HepG2 (cell line): ENCODE data around the gene MMP25. TPM values are rescaled to one million over a fixed set of nuclear protein-coding genes. Genes with fewer than 3 reads are reported as not detected.

Experiments
- GTF2F1 ChIP-seq: fragments of 150-350 bp; IDR thresholded peaks from 2 replicates; pipeline ENCODE4 v1.6.1; 2014; ENCODE audit warnings: low read length
- HOXA5 ChIP-seq: sonication (generic); formaldehyde crosslinking; IDR thresholded peaks from 2 replicates; pipeline ENCODE4 v1.4.0; 2020; ENCODE audit warnings: missing genetic modification reagents
- MLLT10 ChIP-seq: sonication (generic); formaldehyde crosslinking; IDR thresholded peaks from 2 replicates; pipeline ENCODE4 v1.4.0; 2020; ENCODE audit warnings: missing genetic modification reagents
- PPARG ChIP-seq: conservative IDR thresholded peaks from 2 replicates; pipeline ENCODE4 v1.6.1; 2016; ENCODE audit warnings: missing biosample characterization, missing genetic modification reagents
- SIX4 ChIP-seq: sonication (generic); formaldehyde crosslinking; IDR thresholded peaks from 2 replicates; pipeline ENCODE4 v1.4.0; 2020; ENCODE audit warnings: missing genetic modification reagents
- ZFP82 ChIP-seq: sonication (generic); formaldehyde crosslinking; IDR thresholded peaks from 2 replicates; pipeline ENCODE4 v1.5.1; 2020; ENCODE audit warnings: mild to moderate bottlenecking, missing genetic modification reagents, borderline replicate concordance
- ZNF33A ChIP-seq: sonication (generic); formaldehyde crosslinking; IDR thresholded peaks from 2 replicates; pipeline ENCODE4 v1.5.1; 2020; ENCODE audit warnings: missing genetic modification reagents, mild to moderate bottlenecking, moderate library complexity, borderline replicate concordance
- ZNF563 ChIP-seq: sonication (generic); formaldehyde crosslinking; IDR thresholded peaks from 2 replicates; pipeline ENCODE4 v1.8.0; 2022; ENCODE audit warnings: mild to moderate bottlenecking, moderate library complexity, missing genetic modification reagents
- ZNF724P ChIP-seq: sonication (generic); formaldehyde crosslinking; IDR thresholded peaks from 2 replicates; pipeline ENCODE4 v1.8.0; 2022; ENCODE audit warnings: missing genetic modification reagents, borderline replicate concordance
- polyA plus RNA-seq, 8 experiments: library from polyadenylated mRNA; depleted of rRNA in 3 of 8; stranded (reverse) in 7 of 8; unstranded in 1 of 8; fragments of >200 nt; fragmentation: Illumina TruSeq in 4 of 8; extraction: Trizol in 4 of 8; gene quantifications; 2 replicates each; pipeline versions ENCODE4 v1.2.1 to v1.2.3, GENCODE V29; 2011 to 2016; ENCODE audit warnings: low read depth in 4 of 8, missing spikeins in 1 of 8, mixed read lengths in 1 of 8; ENCODE audit not compliant: insufficient read depth in 1 of 8
- total RNA-seq, 5 experiments: library from RNA; depleted of rRNA; stranded (reverse); fragments of >200 nt; fragmentation: Illumina TruSeq; extraction: Trizol; gene quantifications; 2 replicates each; pipeline ENCODE4 v1.2.3, GENCODE V29; 2016; ENCODE audit warnings: low read depth in 1 of 5
- TF ChIP-seq, protein P1 (sequence below): sonication (generic); formaldehyde crosslinking; IDR thresholded peaks from 2 replicates; pipeline ENCODE4 v1.8.1; 2023; ENCODE audit warnings: mild to moderate bottlenecking, missing genetic modification reagents
- TF ChIP-seq, protein P2 (sequence below): sonication (generic); formaldehyde crosslinking; IDR thresholded peaks from 2 replicates; pipeline ENCODE4 v1.5.0; 2020; ENCODE audit warnings: mild to moderate bottlenecking, missing genetic modification reagents
- TF ChIP-seq, protein P3 (sequence below): sonication (generic); formaldehyde crosslinking; IDR thresholded peaks from 2 replicates; pipeline ENCODE4 v1.5.0; 2020; ENCODE audit warnings: mild to moderate bottlenecking, missing genetic modification reagents, borderline replicate concordance
- TF ChIP-seq, protein P4 (sequence below): sonication (generic); IDR thresholded peaks from 2 replicates; pipeline ENCODE4 v1.6.1; 2016; ENCODE audit warnings: low read depth, borderline replicate concordance
- TF ChIP-seq, protein P5 (sequence below): sonication (generic); formaldehyde crosslinking; IDR thresholded peaks from 2 replicates; pipeline ENCODE4 v1.4.0; 2020; ENCODE audit warnings: missing genetic modification reagents

Gene MMP25
- total and polyA plus RNA-seq, 2 of the 13 experiments (the other 11 are each of a cell fraction or from before 2014, with no cell fraction given): 0.04 to 0.08 TPM

DNA sequence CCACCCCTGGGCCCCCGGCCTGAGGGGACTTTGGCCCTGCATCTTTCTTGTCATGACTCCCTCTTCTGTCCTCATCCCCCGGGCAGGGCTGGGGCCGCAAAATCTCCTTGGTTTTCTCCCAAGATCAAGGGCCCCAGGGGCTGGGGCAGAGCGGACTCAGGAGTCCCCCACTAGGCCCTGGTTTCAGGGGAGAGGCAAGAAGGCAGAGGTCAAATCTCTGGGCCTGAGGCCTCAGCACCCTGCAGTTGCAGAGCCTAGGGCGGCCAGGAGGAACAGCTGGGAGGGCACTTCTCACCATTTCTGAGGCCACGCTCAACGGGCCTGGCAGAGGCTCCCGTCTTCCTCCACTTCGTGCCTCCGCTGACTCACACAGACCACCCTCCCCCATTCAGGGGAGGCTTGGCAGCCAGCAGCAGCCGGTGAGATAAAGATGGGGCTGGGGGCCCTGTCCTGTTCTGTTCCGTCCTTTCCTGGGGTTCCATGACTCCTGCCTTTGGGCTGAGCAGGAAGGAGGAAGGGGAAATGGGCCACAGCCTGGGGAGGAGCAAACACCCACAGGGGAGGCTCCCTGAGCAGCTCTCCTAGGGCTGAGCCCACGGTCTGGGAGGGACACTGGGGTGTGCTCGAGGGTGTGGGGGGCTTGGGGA, 40.4 kb downstream of the MMP25 start (continued):
- TF ChIP-seq, protein P1, sequence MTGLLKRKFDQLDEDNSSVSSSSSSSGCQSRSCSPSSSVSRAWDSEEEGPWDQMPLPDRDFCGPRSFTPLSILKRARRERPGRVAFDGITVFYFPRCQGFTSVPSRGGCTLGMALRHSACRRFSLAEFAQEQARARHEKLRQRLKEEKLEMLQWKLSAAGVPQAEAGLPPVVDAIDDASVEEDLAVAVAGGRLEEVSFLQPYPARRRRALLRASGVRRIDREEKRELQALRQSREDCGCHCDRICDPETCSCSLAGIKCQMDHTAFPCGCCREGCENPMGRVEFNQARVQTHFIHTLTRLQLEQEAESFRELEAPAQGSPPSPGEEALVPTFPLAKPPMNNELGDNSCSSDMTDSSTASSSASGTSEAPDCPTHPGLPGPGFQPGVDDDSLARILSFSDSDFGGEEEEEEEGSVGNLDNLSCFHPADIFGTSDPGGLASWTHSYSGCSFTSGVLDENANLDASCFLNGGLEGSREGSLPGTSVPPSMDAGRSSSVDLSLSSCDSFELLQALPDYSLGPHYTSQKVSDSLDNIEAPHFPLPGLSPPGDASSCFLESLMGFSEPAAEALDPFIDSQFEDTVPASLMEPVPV (CRISPR knock-in tag): no peak
- TF ChIP-seq SIX4 (CRISPR knock-in tag): no peak
- no peak for TF ChIP-seq ZNF724P
- TF ChIP-seq HOXA5 (CRISPR knock-in tag): no peak
- TF ChIP-seq, protein P2, sequence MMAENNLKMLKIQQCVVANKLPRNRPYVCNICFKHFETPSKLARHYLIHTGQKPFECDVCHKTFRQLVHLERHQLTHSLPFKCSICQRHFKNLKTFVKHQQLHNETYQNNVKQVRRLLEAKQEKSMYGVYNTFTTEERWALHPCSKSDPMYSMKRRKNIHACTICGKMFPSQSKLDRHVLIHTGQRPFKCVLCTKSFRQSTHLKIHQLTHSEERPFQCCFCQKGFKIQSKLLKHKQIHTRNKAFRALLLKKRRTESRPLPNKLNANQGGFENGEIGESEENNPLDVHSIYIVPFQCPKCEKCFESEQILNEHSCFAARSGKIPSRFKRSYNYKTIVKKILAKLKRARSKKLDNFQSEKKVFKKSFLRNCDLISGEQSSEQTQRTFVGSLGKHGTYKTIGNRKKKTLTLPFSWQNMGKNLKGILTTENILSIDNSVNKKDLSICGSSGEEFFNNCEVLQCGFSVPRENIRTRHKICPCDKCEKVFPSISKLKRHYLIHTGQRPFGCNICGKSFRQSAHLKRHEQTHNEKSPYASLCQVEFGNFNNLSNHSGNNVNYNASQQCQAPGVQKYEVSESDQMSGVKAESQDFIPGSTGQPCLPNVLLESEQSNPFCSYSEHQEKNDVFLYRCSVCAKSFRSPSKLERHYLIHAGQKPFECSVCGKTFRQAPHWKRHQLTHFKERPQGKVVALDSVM (CRISPR knock-in tag): peak; percentile 80
- TF ChIP-seq, protein P3, sequence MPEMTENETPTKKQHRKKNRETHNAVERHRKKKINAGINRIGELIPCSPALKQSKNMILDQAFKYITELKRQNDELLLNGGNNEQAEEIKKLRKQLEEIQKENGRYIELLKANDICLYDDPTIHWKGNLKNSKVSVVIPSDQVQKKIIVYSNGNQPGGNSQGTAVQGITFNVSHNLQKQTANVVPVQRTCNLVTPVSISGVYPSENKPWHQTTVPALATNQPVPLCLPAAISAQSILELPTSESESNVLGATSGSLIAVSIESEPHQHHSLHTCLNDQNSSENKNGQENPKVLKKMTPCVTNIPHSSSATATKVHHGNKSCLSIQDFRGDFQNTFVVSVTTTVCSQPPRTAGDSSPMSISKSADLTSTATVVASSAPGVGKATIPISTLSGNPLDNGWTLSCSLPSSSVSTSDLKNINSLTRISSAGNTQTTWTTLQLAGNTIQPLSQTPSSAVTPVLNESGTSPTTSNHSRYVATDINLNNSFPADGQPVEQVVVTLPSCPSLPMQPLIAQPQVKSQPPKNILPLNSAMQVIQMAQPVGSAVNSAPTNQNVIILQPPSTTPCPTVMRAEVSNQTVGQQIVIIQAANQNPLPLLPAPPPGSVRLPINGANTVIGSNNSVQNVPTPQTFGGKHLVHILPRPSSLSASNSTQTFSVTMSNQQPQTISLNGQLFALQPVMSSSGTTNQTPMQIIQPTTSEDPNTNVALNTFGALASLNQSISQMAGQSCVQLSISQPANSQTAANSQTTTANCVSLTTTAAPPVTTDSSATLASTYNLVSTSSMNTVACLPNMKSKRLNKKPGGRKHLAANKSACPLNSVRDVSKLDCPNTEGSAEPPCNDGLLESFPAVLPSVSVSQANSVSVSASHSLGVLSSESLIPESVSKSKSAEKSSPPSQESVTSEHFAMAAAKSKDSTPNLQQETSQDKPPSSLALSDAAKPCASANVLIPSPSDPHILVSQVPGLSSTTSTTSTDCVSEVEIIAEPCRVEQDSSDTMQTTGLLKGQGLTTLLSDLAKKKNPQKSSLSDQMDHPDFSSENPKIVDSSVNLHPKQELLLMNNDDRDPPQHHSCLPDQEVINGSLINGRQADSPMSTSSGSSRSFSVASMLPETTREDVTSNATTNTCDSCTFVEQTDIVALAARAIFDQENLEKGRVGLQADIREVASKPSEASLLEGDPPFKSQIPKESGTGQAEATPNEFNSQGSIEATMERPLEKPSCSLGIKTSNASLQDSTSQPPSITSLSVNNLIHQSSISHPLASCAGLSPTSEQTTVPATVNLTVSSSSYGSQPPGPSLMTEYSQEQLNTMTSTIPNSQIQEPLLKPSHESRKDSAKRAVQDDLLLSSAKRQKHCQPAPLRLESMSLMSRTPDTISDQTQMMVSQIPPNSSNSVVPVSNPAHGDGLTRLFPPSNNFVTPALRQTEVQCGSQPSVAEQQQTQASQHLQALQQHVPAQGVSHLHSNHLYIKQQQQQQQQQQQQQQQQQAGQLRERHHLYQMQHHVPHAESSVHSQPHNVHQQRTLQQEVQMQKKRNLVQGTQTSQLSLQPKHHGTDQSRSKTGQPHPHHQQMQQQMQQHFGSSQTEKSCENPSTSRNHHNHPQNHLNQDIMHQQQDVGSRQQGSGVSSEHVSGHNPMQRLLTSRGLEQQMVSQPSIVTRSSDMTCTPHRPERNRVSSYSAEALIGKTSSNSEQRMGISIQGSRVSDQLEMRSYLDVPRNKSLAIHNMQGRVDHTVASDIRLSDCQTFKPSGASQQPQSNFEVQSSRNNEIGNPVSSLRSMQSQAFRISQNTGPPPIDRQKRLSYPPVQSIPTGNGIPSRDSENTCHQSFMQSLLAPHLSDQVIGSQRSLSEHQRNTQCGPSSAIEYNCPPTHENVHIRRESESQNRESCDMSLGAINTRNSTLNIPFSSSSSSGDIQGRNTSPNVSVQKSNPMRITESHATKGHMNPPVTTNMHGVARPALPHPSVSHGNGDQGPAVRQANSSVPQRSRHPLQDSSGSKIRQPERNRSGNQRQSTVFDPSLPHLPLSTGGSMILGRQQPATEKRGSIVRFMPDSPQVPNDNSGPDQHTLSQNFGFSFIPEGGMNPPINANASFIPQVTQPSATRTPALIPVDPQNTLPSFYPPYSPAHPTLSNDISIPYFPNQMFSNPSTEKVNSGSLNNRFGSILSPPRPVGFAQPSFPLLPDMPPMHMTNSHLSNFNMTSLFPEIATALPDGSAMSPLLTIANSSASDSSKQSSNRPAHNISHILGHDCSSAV: no peak
- TF ChIP-seq, protein P4, sequence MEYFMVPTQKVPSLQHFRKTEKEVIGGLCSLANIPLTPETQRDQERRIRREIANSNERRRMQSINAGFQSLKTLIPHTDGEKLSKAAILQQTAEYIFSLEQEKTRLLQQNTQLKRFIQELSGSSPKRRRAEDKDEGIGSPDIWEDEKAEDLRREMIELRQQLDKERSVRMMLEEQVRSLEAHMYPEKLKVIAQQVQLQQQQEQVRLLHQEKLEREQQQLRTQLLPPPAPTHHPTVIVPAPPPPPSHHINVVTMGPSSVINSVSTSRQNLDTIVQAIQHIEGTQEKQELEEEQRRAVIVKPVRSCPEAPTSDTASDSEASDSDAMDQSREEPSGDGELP: no peak
- no peak for TF ChIP-seq MLLT10 (CRISPR knock-in tag)
- no peak for TF ChIP-seq ZNF33A
- TF ChIP-seq ZFP82 (CRISPR knock-in tag): no peak
- TF ChIP-seq GTF2F1: no peak
- TF ChIP-seq, protein P5, sequence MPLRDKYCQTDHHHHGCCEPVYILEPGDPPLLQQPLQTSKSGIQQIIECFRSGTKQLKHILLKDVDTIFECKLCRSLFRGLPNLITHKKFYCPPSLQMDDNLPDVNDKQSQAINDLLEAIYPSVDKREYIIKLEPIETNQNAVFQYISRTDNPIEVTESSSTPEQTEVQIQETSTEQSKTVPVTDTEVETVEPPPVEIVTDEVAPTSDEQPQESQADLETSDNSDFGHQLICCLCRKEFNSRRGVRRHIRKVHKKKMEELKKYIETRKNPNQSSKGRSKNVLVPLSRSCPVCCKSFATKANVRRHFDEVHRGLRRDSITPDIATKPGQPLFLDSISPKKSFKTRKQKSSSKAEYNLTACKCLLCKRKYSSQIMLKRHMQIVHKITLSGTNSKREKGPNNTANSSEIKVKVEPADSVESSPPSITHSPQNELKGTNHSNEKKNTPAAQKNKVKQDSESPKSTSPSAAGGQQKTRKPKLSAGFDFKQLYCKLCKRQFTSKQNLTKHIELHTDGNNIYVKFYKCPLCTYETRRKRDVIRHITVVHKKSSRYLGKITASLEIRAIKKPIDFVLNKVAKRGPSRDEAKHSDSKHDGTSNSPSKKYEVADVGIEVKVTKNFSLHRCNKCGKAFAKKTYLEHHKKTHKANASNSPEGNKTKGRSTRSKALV: no peak
- 0 out of 2 replicates have a peak, but pooled peaks have one; percentile 32 for TF ChIP-seq ZNF563 (CRISPR knock-in tag)
- 0 out of 2 replicates have a peak, but pooled peaks have one; percentile 3 for TF ChIP-seq PPARG (CRISPR knock-in tag)
